Esophagus squamous epithelium (tissue), 4 donors: Measurements from ENCODE around the gene TNIK.

Experiments
- CTCF ChIP-seq, 6 experiments: fragments of 450-650 bp in 4 of 6; fragments of 200-600 bp in 2 of 6; sonication (generic) in 2 of 6; IDR thresholded peaks; one replicate each; pipeline ENCODE4 v1.5.1; 2016 to 2019; ENCODE audit warnings: antibody characterized with exemption in 6 of 6, mild to moderate bottlenecking in 4 of 6, moderate library complexity in 4 of 6
- POLR2A ChIP-seq, 4 donors: fragments of 450-650 bp; IDR thresholded peaks; one replicate each; pipeline ENCODE4 v1.6.1; 2017; ENCODE audit warnings: antibody characterized with exemption in 4 of 4, mild to moderate bottlenecking in 4 of 4, moderate library complexity in 3 of 4

- no peak for TF ChIP-seq CTCF (IDR thresholded peaks at IDR 0.05)
- no peak for TF ChIP-seq POLR2A (IDR thresholded peaks at IDR 0.05)
These were observed 27.7 kb downstream of the TNIK start for GRCh38 chr3:171432548-171432947.
